Amniotic stem cell (primary cell): ENCODE data around the gene SMPD3.

Experiments
- DNase-seq: peaks from one replicate; lab custom pipeline; 2025; lab: John Stamatoyannopoulos, UW

The SMPD3 gene

GRCh38 chr16:68332411-68333121, 115.7 kb downstream of the SMPD3 start:
- no peak for DNase-seq

GRCh38 chr16:68331879-68332410, 116.4 kb downstream of the SMPD3 start:
- DNase-seq: no peak

- no peak for DNase-seq
These were observed 119.4 kb downstream of the SMPD3 start for GRCh38 chr16:68328860-68329390.

- peak; percentile 78 for DNase-seq
These were observed 120.0 kb downstream of the SMPD3 start for GRCh38 chr16:68328151-68328859.

GRCh38 chr16:68324780-68325357, 123.4 kb downstream of the SMPD3 start:
- DNase-seq: no peak

- no peak for DNase-seq
These were observed 124.0 kb downstream of the SMPD3 start for GRCh38 chr16:68324336-68324735.

- no peak for DNase-seq
These were observed 129.0 kb downstream of the SMPD3 start for GRCh38 chr16:68319185-68319908.

- no peak for DNase-seq
These were observed 135.2 kb downstream of the SMPD3 start for GRCh38 chr16:68313116-68313515.

- peak; percentile 90 for DNase-seq
These were observed 137.4 kb downstream of the SMPD3 start, which contains the start of the genes PRMT7 and SLC7A6OS for GRCh38 chr16:68310774-68311511. Gene PRMT7 (plus strand): TSS chr16:68311019. CDS start chr16:68315980, 4,961 bp downstream. Gene SLC7A6OS (minus strand): TSS chr16:68310946. CDS start chr16:68310926, 20 bp downstream.

- no peak for DNase-seq
These were observed 137.9 kb downstream of the SMPD3 start for GRCh38 chr16:68310437-68310773.

- DNase-seq: no peak
These were observed 138.5 kb downstream of the SMPD3 start for GRCh38 chr16:68309799-68310198.
